OCI-LY7 (cell line): ENCODE measurements around the gene GATA5. TPM values are rescaled to one million over a fixed set of nuclear protein-coding genes. Genes with fewer than 3 reads are reported as not detected.

Experiments
- BruUV-seq: library from RNA; stranded (reverse); fragments of 400-500 nt; replicated peaks from 2 replicates; lab custom pipeline; 2021; lab: Mats Ljungman, UMichigan
- CTCF ChIA-PET: fragments of 300-600 bp; sonication (Branson Sonifier 250); formaldehyde crosslinking; loops from one replicate; lab custom pipeline; 2022; ENCODE audit warnings: antibody characterized with exemption; ENCODE audit not compliant: unreplicated experiment; lab: Charles Lee
- POLR2A ChIA-PET: fragments of 300-600 bp; sonication (Branson Sonifier 250); formaldehyde crosslinking; loops from one replicate; lab custom pipeline; 2022; ENCODE audit warnings: antibody characterized with exemption; lab: Charles Lee
- DNase-seq: peaks from one replicate; pipeline ENCODE4 v3.0.0-alpha.2; 2015; ENCODE audit warnings: low spot score
- H2AFZ ChIP-seq: fragments of 200-600 bp; sonication (generic), shearing (Covaris generic); 2 replicates; pipeline ENCODE4 v1.6.1; 2014; ENCODE audit warnings: mild to moderate bottlenecking, antibody characterized with exemption, low read length, moderate library complexity
- H3K27ac ChIP-seq: fragments of 200-600 bp; sonication (generic); 2 replicates; pipeline ENCODE4 v1.5.1; 2014; ENCODE audit warnings: mixed run types, low read depth, mild to moderate bottlenecking, moderate library complexity, low read length, inconsistent platforms; ENCODE audit not compliant: poor library complexity, severe bottlenecking
- H3K36me3 ChIP-seq: fragments of 200-600 bp; sonication (generic); 2 replicates; pipeline ENCODE4 v1.6.1; 2014; ENCODE audit warnings: mild to moderate bottlenecking, antibody characterized with exemption, low read length, moderate library complexity, mixed read lengths; ENCODE audit not compliant: insufficient read depth
- H3K4me1 ChIP-seq: fragments of 200-600 bp; sonication (generic); 2 replicates; pipeline ENCODE4 v1.5.1; 2014; ENCODE audit warnings: mild to moderate bottlenecking, low read length; ENCODE audit not compliant: insufficient read depth, poor library complexity, severe bottlenecking
- H3K4me2 ChIP-seq: fragments of 200-600 bp; sonication (generic); 2 replicates; pipeline ENCODE4 v1.6.1; 2014; ENCODE audit warnings: mild to moderate bottlenecking, low read length
- H3K4me3 ChIP-seq: fragments of 200-600 bp; sonication (generic); 2 replicates; pipeline ENCODE4 v1.5.1; 2014; ENCODE audit warnings: mild to moderate bottlenecking, low read depth, low read length; ENCODE audit not compliant: poor library complexity, severe bottlenecking
- H3K79me2 ChIP-seq: fragments of 200-600 bp; sonication (generic); 2 replicates; pipeline ENCODE4 v1.6.1; 2016; ENCODE audit warnings: low read depth, mild to moderate bottlenecking, low read length, moderate library complexity, mixed read lengths; ENCODE audit not compliant: insufficient read depth
- H3K9me2 ChIP-seq: fragments of 200-600 bp; sonication (generic); 2 replicates; pipeline ENCODE4 v1.6.1; 2016; ENCODE audit warnings: mild to moderate bottlenecking, low read length, mixed read lengths; ENCODE audit not compliant: insufficient read depth
- H3K9me3 ChIP-seq: fragments of 200-600 bp; sonication (generic); 2 replicates; pipeline ENCODE4 v1.6.1; 2014; ENCODE audit warnings: mild to moderate bottlenecking, mixed run types, low read length, mixed read lengths
- H4K20me1 ChIP-seq: fragments of 200-600 bp; sonication (generic); 2 replicates; pipeline ENCODE4 v1.6.1; 2014; ENCODE audit warnings: mild to moderate bottlenecking, antibody characterized with exemption, low read length, moderate library complexity, mixed read lengths; ENCODE audit not compliant: insufficient read depth
- EZH2phosphoT487 ChIP-seq: fragments of 200-600 bp; sonication (generic); IDR thresholded peaks from 2 replicates; pipeline ENCODE4 v1.6.1; 2018; ENCODE audit warnings: low read depth, borderline replicate concordance, mild to moderate bottlenecking, mixed run types, antibody characterized with exemption, low read length, moderate library complexity, mixed read lengths
- intact Hi-C: fragments of 100-400 bp; cut with micrococcal nuclease; formaldehyde crosslinking; loops from one replicate; pipeline ENCODE4 v1.10.0; 2022; ENCODE audit not compliant: unreplicated experiment
- total RNA-seq, 2 experiments: library from RNA; depleted of rRNA in 1 of 2; stranded (reverse); fragments of >200 nt in 1 of 2; shearing (Covaris generic) in 1 of 2; gene quantifications; 2 replicates each; pipeline ENCODE4 v1.2.3, GENCODE V29; 2014 to 2022
- TF ChIP-seq, protein P1 (sequence below): fragments of 200-600 bp; sonication (generic); conservative IDR thresholded peaks from 2 replicates; pipeline ENCODE4 v1.5.1; 2014; ENCODE audit warnings: mild to moderate bottlenecking, antibody characterized with exemption, low read length, moderate library complexity, mixed read lengths

Gene GATA5
- total RNA-seq, 2 experiments from 2014 or later, result not detected

GRCh38 chr20:62494537-62494936 lies 18.7 kb upstream of the GATA5 start:
- peak; percentile 94 for DNase-seq

DNA sequence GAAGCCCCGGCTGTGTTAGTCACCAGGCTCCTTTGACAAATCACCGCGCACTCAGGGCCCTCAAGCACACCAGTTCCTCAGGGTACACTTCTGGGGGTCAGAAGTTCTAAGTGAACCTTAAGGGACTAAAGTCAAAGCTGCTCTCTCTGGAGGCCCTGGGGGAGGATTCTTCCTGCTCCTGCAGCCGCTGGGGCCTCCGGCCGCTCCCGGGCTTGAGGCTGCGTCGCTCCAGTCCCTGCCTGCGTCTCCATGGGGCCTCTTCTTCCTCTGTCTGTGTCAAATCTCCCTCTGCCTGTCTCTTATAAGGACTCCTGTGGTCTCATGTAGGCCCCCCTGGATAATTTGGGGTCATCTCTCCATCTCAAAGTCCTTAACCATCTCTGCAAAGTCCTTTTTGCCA lies 18.1 kb upstream of the GATA5 start:
- intact Hi-C loops, result loop anchor here (1.0 kb wide), 1 partner anchor 192 kb away; the partner anchor contains the start of gene ADRM1
- Histone ChIP-seq H3K36me3 (no peaks in the 10 kb centered on the region), H3K27ac (peak overlapping the region; percentile 80), H3K9me3 (no peaks in the 10 kb centered on the region), H3K4me2 (peak overlapping the region; percentile 87), H4K20me1 (no peaks in the 10 kb centered on the region), H3K4me1 (peaks cover 37% of the 10 kb centered on the region), H2AFZ (peak overlapping the region; percentile 76; the same call in 1 of the 2 replicates), H3K9me2 (no peaks in the 10 kb centered on the region), H3K79me2 (no peaks in the 10 kb centered on the region), H3K4me3 (peak overlapping the region; percentile 63)
- no peak for DNase-seq
- TF ChIP-seq, protein P1, sequence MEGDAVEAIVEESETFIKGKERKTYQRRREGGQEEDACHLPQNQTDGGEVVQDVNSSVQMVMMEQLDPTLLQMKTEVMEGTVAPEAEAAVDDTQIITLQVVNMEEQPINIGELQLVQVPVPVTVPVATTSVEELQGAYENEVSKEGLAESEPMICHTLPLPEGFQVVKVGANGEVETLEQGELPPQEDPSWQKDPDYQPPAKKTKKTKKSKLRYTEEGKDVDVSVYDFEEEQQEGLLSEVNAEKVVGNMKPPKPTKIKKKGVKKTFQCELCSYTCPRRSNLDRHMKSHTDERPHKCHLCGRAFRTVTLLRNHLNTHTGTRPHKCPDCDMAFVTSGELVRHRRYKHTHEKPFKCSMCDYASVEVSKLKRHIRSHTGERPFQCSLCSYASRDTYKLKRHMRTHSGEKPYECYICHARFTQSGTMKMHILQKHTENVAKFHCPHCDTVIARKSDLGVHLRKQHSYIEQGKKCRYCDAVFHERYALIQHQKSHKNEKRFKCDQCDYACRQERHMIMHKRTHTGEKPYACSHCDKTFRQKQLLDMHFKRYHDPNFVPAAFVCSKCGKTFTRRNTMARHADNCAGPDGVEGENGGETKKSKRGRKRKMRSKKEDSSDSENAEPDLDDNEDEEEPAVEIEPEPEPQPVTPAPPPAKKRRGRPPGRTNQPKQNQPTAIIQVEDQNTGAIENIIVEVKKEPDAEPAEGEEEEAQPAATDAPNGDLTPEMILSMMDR, result no peak
- TF ChIP-seq EZH2phosphoT487, result no peak
- CTCF ChIA-PET, result interaction anchor here (0.6 kb wide), 1 partner anchor 869 kb away, joined by 4 read pairs; no protein-coding TSS in a partner anchor
- BruUV-seq, result no TSS peak
- POLR2A ChIA-PET, result no interaction called here

More at GRCh38 chr20:62494537-62494936, 18.7 kb upstream of the GATA5 start:
- Histone ChIP-seq H3K9me3 (no peaks in the 10 kb centered on the region), H2AFZ (peak overlapping the region; percentile 76), H3K27ac (peak overlapping the region; percentile 80), H3K4me2 (peak overlapping the region; percentile 87), H3K36me3 (no peaks in the 10 kb centered on the region), H3K4me1 (peaks cover 37% of the 10 kb centered on the region), H3K79me2 (no peaks in the 10 kb centered on the region), H3K9me2 (no peaks in the 10 kb centered on the region), H4K20me1 (no peaks in the 10 kb centered on the region), H3K4me3 (peak overlapping the region; percentile 63)
- intact Hi-C loops, result loop anchor here (1.0 kb wide), 1 partner anchor 192 kb away; the partner anchor contains the start of gene ADRM1
- BruUV-seq, result no TSS peak
- ChIA-PET CTCF (interaction anchor here (0.6 kb wide), 2 partner anchors 123 to 868 kb away, joined by 3 to 4 read pairs; no protein-coding TSS in a partner anchor), POLR2A (no interaction called here)
- no peak for TF ChIP-seq EZH2phosphoT487

GRCh38 chr20:62493253-62493885 lies 17.6 kb upstream of the GATA5 start:
- Histone ChIP-seq H3K27ac (no peak overlapping the region), H3K4me1 (peaks cover 37% of the 10 kb centered on the region), H3K4me2 (no peak overlapping the region), H3K36me3 (no peaks in the 10 kb centered on the region), H4K20me1 (no peaks in the 10 kb centered on the region), H3K79me2 (no peaks in the 10 kb centered on the region), H3K9me2 (no peaks in the 10 kb centered on the region), H3K4me3 (no peak overlapping the region), H2AFZ (no peak overlapping the region), H3K9me3 (no peaks in the 10 kb centered on the region)
- no peak for DNase-seq
- POLR2A ChIA-PET, result no interaction called here
- no TSS peak for BruUV-seq
- CTCF ChIA-PET, result no interaction called here
- no peak for TF ChIP-seq EZH2phosphoT487
- TF ChIP-seq, protein P1, result no peak
- intact Hi-C loops, result no loop called here
